Ovary (tissue), 9 donors: Measurements from ENCODE around the gene CYTH1. TPM values are rescaled to one million over a fixed set of nuclear protein-coding genes. Genes with fewer than 3 reads are reported as not detected.

ENCODE experiments used
- DNase-seq, 5 donors: peaks; one replicate each; pipeline ENCODE4 v3.0.0-alpha.2; 2019 to 2020
- H3K27ac ChIP-seq, 2 donors: fragments of 200-600 bp; one replicate each; pipeline versions ENCODE4 v1.5.1 to v1.8.0; 2019 to 2022
- H3K27me3 ChIP-seq: fragments of 200-600 bp; one replicate; pipeline ENCODE4 v1.8.0; 2022
- H3K36me3 ChIP-seq: fragments of 200-600 bp; sonication (generic); one replicate; pipeline ENCODE4 v1.5.1; 2019
- H3K4me1 ChIP-seq: one replicate; pipeline ENCODE4 v1.8.1; 2013; ENCODE audit warnings: mild to moderate bottlenecking, moderate library complexity; ENCODE audit not compliant: insufficient read depth
- H3K4me3 ChIP-seq: fragments of 200-600 bp; sonication (generic); one replicate; pipeline ENCODE4 v1.5.1; 2017
- H3K9me3 ChIP-seq, 2 donors: fragments of 200-600 bp in 1 of 2; sonication (generic) in 1 of 2; one replicate each; pipeline versions ENCODE4 v1.5.1 to v1.8.1; 2013 to 2019; ENCODE audit warnings: mild to moderate bottlenecking in 1 of 2, moderate library complexity in 1 of 2
- CTCF ChIP-seq, 3 donors: fragments of 450-650 bp in 2 of 3; fragments of 200-600 bp in 1 of 3; IDR thresholded peaks; one replicate each; pipeline versions ENCODE4 v1.5.1 to v1.8.0; 2016 to 2022; ENCODE audit warnings: antibody characterized with exemption in 3 of 3, mild to moderate bottlenecking in 1 of 3
- EP300 ChIP-seq: sonication (generic); formaldehyde crosslinking; IDR thresholded peaks from one replicate; pipeline ENCODE4 v1.6.1; 2017; ENCODE audit warnings: antibody characterized with exemption
- POLR2A ChIP-seq: fragments of 450-650 bp; IDR thresholded peaks from one replicate; pipeline ENCODE4 v1.6.1; 2017; ENCODE audit warnings: antibody characterized with exemption, mild to moderate bottlenecking, moderate library complexity
- WGBS, 3 donors: extraction: QIAGEN DNeasy Blood & Tissue Kit in 1 of 3; methylation state at CpG; one replicate each; pipeline versions ENCODE4 v1.1.5 to v1.1.7; 2013 to 2017; 5-methylcytosine and 5-hydroxymethylcytosine counted together
- intact Hi-C, 4 donors: fragments of 100-400 bp; cut with DNase I; formaldehyde crosslinking; loops; one replicate each; pipeline versions ENCODE4 v1.11.0 to v1.15.1; 2022 to 2023
- polyA plus RNA-seq, 2 donors: library from polyadenylated mRNA; stranded (reverse); fragments of 200-250 nt in 1 of 2; fragments of 350-450 nt in 1 of 2; fragmentation: Illumina TruSeq in 1 of 2; extraction: RNeasy Lipid Tissue Mini Kit (QIAGEN cat#74804) in 1 of 2; gene quantifications; one replicate each; pipeline ENCODE4 v1.2.3, GENCODE V29; 2013 to 2014
- total RNA-seq, 7 donors: library from RNA; depleted of rRNA in 2 of 7; stranded (reverse); fragments of >200 nt in 2 of 7; fragmentation: NEBNext Ultra II Directional in 3 of 7; extraction: Animal tissue kit (Norgen Biotek cat#: 25700) in 3 of 7; gene quantifications; one replicate each; pipeline versions ENCODE4 v1.1.0 to v1.2.4, GENCODE V29; 2016 to 2023
- donor health status: DM: no; HTN: no; CAD: no; lungs with moderate emphysema.
- donor health status: DM: no; HTN: no; CAD: no.
- donor health status: Bipolar disorder and iron deficiency.
- donor health status: DM: yes; HTN: yes; CAD: no.
- donor health status: DM: no; HTN: no; CAD: no.
- donor health status: DM: yes; HTN: yes; CAD: no.

Gene CYTH1
- total and polyA plus RNA-seq, 9 donors: 15.1 to 35.3 (median 24.4) TPM

- TF ChIP-seq POLR2A: no peak
- TF ChIP-seq CTCF (IDR thresholded peaks at IDR 0.05): no peak
- TF ChIP-seq EP300: no peak
- 92 to 95% (median 93%) methylated on average over 16 of the region's 16 CpGs for WGBS, 3 donors
- intact Hi-C loops: no loop called here
- Histone ChIP-seq H3K4me3 (no peak overlapping the region), H3K9me3 (no peaks in the 10 kb centered on the region), H3K36me3 (no peaks in the 10 kb centered on the region), H3K27ac (no peak overlapping the region), H3K4me1 (no peaks in the 10 kb centered on the region), H3K27me3 (no peaks in the 10 kb centered on the region)
- DNase-seq: no peak
Observed at GRCh38 chr17:78694805-78695531, 87.1 kb downstream of the CYTH1 start.

- WGBS, 3 donors: 84 to 86% (median 85%) methylated on average over 8 of the region's 8 CpGs
- no peaks in the 10 kb centered on the region for H3K36me3 ChIP-seq
- TF ChIP-seq EP300 (no peak), CTCF (IDR thresholded peaks at IDR 0.05) (no peak), POLR2A (no peak)
Observed at GRCh38 chr17:78693346-78694083, 88.6 kb downstream of the CYTH1 start.

GRCh38 chr17:78692460-78693010 is 89.5 kb downstream of the CYTH1 start:
- no peaks in the 10 kb centered on the region for H3K27me3 ChIP-seq
- no peaks in the 10 kb centered on the region for H3K4me1 ChIP-seq
- H3K27ac ChIP-seq: no peak overlapping the region
- no peak for TF ChIP-seq CTCF (IDR thresholded peaks at IDR 0.05)
- TF ChIP-seq POLR2A: no peak
- TF ChIP-seq EP300: no peak
- intact Hi-C loops: no loop called here
- no peak overlapping the region for H3K4me3 ChIP-seq
- DNase-seq: no peak
- H3K9me3 ChIP-seq: no peaks in the 10 kb centered on the region
- WGBS, 3 donors: 90 to 96% (median 92%) methylated on average over 15 of the region's 15 CpGs
- no peaks in the 10 kb centered on the region for H3K36me3 ChIP-seq

More at GRCh38 chr17:78693346-78694083, 88.6 kb downstream of the CYTH1 start:
- Histone ChIP-seq H3K27ac (no peak overlapping the region), H3K27me3 (no peaks in the 10 kb centered on the region), H3K4me1 (no peaks in the 10 kb centered on the region), H3K9me3 (no peaks in the 10 kb centered on the region), H3K4me3 (no peak overlapping the region)
- no peak for DNase-seq
- intact Hi-C loops: no loop called here

- no peak overlapping the region for H3K4me3 ChIP-seq
- intact Hi-C loops: no loop called here
- H3K27ac ChIP-seq: no peak overlapping the region
- H3K36me3 ChIP-seq: no peaks in the 10 kb centered on the region
- DNase-seq: no peak
- no peaks in the 10 kb centered on the region for H3K4me1 ChIP-seq
- no peaks in the 10 kb centered on the region for H3K27me3 ChIP-seq
- TF ChIP-seq POLR2A: no peak
- TF ChIP-seq EP300: no peak
- no peak for TF ChIP-seq CTCF (IDR thresholded peaks at IDR 0.05)
- 94 to 95% (median 94%) methylated on average over 2 of the region's 2 CpGs for WGBS, 3 donors
- no peaks in the 10 kb centered on the region for H3K9me3 ChIP-seq
Observed at GRCh38 chr17:78689029-78689428, 93.0 kb downstream of the CYTH1 start.
